ENCODE data around the gene CELA1. TPM values are rescaled to one million over a fixed set of nuclear protein-coding genes. Genes with fewer than 3 reads are reported as not detected.

The CELA1 gene
- polyA plus RNA-seq, 1 of the 3 experiments (the other 2 are of a cell fraction), result 0.05 TPM

DNA sequence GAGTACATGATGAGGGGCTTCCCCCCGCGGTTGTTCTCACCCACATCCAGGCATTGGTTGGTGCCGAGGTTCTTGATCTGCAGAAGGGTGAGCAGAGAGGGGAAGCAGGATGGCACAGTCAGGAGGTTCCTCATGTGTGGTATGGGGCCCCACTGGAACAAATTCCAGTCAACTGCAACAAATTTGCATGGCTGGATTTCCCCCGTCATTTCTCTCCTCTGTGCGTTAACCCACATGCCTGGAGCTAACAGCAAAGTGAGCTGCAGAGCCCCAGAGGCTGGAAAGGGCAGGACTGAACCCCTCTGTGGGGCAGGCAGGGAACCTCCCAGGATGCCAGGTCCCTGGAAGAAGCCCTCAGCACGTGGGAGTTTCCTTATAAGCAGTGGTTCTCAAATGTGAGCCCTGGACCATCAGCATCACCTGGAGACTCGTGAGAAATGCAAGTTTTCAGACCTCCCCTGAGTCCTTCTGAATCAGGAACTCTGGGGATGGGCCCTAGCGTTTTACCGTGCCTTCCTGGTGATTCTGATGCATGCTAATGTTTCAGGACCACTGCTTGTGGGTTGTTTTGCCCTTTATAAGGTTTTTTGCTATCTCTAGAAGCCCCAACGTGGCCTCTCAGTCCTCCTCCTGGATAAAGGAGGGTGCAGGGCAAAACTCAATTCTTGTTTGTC is 11.0 kb upstream of the CELA1 start:
- Histone ChIP-seq H3K27ac (ENCODE audit: low read depth in 2 of 2, low read length in 1 of 2) (no peak overlapping the region), H4K20me1 (ENCODE audit: insufficient read depth) (no peaks in the 10 kb centered on the region), H3K36me3 (replicated peaks in 1 of 2; ENCODE audit: control insufficient read depth in 1 of 2, insufficient read depth in 2 of 2, low read length in 1 of 2) (no peaks in the 10 kb centered on the region), H2AFZ (ENCODE audit: low read depth) (no peak overlapping the region), H3K9me3 (no peaks in the 10 kb centered on the region), H3K4me2 (no peak overlapping the region), H3K9ac (no peak overlapping the region), H3K27me3 (ENCODE audit: insufficient read depth) (no peaks in the 10 kb centered on the region), H3K9me2 (no peaks in the 10 kb centered on the region), H3K4me3 (ENCODE audit: low read depth in 2 of 2, low read length in 1 of 2) (no peak overlapping the region), H3K4me1 (ENCODE audit: control insufficient read depth in 1 of 2, insufficient read depth in 2 of 2, low read depth in 1 of 2, low read length in 1 of 2) (peaks cover 0 to 9% of the 10 kb centered on the region in 2 experiments; a peak in 1 of 4 replicates), H3K79me2 (ENCODE audit: insufficient read depth) (no peaks in the 10 kb centered on the region), H3F3A (replicated peaks; ENCODE audit: insufficient read depth) (no peaks in the 10 kb centered on the region)
- TF ChIP-seq YY1 (IDR thresholded peaks at IDR 0.05; ENCODE audit: low read depth) (no peak), NFIC (IDR thresholded peaks at IDR 0.05; ENCODE audit: borderline replicate concordance) (no peak)
- POLR2A ChIA-PET, result no interaction called here
- 88% methylated on average over 7 of the region's 10 CpGs for WGBS (ENCODE audit: low lambda C conversion rate)
- CTCF ChIA-PET, result interaction anchor here (1.2 kb wide), 1 partner anchor 16 kb away, joined by 4 read pairs; no protein-coding TSS in a partner anchor
- no peak for DNase-seq

DNA sequence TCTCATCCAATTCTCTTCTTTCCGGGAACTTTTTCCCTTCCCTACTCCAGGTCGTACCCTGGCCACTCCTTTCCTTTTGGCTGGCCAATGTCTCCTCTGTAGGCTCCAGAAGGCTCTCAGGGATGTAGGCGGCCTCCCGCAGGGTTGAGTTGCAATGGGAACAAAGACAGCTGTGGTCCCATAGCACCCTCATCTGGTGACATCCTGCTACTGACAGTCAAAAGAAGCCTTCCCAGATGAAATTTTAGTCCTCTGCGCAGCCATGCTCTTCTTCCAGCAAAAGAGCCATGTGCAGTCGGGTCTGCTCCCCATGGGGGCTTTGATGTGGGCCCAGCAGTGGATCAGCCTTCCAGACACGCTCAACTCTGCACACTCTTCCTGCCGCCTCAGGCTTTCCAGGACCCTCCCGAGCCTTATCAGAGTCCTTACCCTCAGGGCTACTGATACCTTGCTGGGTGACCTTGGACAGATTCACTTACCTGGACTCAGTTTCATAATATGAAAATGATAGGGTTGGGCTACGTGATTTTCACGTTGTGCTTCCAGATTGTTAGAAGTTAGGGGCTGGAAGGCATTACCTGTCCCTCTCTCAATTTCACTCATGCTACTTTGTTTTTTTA is 5.5 kb upstream of the CELA1 start:
- Histone ChIP-seq H3K4me3 (ENCODE audit: low read depth in 2 of 2, low read length in 1 of 2) (no peak overlapping the region), H3F3A (replicated peaks; ENCODE audit: insufficient read depth) (no peaks in the 10 kb centered on the region), H2AFZ (ENCODE audit: low read depth) (no peak overlapping the region), H3K79me2 (ENCODE audit: insufficient read depth) (no peaks in the 10 kb centered on the region), H3K9ac (no peak overlapping the region), H3K4me2 (no peak overlapping the region), H3K27me3 (ENCODE audit: insufficient read depth) (no peaks in the 10 kb centered on the region), H3K4me1 (ENCODE audit: control insufficient read depth in 1 of 2, insufficient read depth in 2 of 2, low read depth in 1 of 2, low read length in 1 of 2) (no peaks in the 10 kb centered on the region; a peak in 1 of 4 replicates), H3K9me2 (no peaks in the 10 kb centered on the region), H4K20me1 (ENCODE audit: insufficient read depth) (no peaks in the 10 kb centered on the region), H3K9me3 (no peaks in the 10 kb centered on the region), H3K27ac (ENCODE audit: low read depth in 2 of 2, low read length in 1 of 2) (no peak overlapping the region), H3K36me3 (replicated peaks in 1 of 2; ENCODE audit: control insufficient read depth in 1 of 2, insufficient read depth in 2 of 2, low read length in 1 of 2) (no peaks in the 10 kb centered on the region)
- peak; percentile 38 for DNase-seq
- TF ChIP-seq TAF1 (IDR thresholded peaks at IDR 0.05; ENCODE audit: borderline replicate concordance, low read depth, low read length), result no peak
- peak; percentile 58 for TF ChIP-seq CTCF (IDR thresholded peaks at IDR 0.05)
- peak; percentile 62 for TF ChIP-seq RAD21 (IDR thresholded peaks at IDR 0.05; ENCODE audit: low read length)
- WGBS (ENCODE audit: low lambda C conversion rate), result 60% methylated on average over 11 of the region's 11 CpGs
- CTCF ChIA-PET, result interaction anchor here (1.6 to 8.1 kb wide), 3 partner anchors 10 to 83 kb away, joined by 5 to 65 read pairs (median 6); no protein-coding TSS in a partner anchor
- POLR2A ChIA-PET, result no interaction called here

GRCh38 chr12:51349026-51349425 is 2.5 kb upstream of the CELA1 start:
- CTCF ChIA-PET, result interaction anchor here (1.5 to 8.1 kb wide), 2 partner anchors 8 to 40 kb away, joined by 3 to 65 read pairs; no protein-coding TSS in a partner anchor
- Histone ChIP-seq H3K4me2 (no peak overlapping the region), H3K27ac (ENCODE audit: low read depth in 2 of 2, low read length in 1 of 2) (no peak overlapping the region), H2AFZ (ENCODE audit: low read depth) (no peak overlapping the region), H3K4me1 (ENCODE audit: control insufficient read depth in 1 of 2, insufficient read depth in 2 of 2, low read depth in 1 of 2, low read length in 1 of 2) (peaks cover 4 to 6% of the 10 kb centered on the region in 2 experiments; a peak in 1 of 4 replicates), H3K9ac (no peak overlapping the region), H4K20me1 (ENCODE audit: insufficient read depth) (no peaks in the 10 kb centered on the region), H3K9me2 (no peaks in the 10 kb centered on the region), H3K27me3 (ENCODE audit: insufficient read depth) (no peaks in the 10 kb centered on the region), H3K4me3 (ENCODE audit: low read depth in 2 of 2, low read length in 1 of 2) (no peak overlapping the region), H3K9me3 (no peaks in the 10 kb centered on the region), H3K79me2 (ENCODE audit: insufficient read depth) (no peaks in the 10 kb centered on the region), H3K36me3 (replicated peaks in 1 of 2; ENCODE audit: control insufficient read depth in 1 of 2, insufficient read depth in 2 of 2, low read length in 1 of 2) (no peaks in the 10 kb centered on the region), H3F3A (replicated peaks; ENCODE audit: insufficient read depth) (no peaks in the 10 kb centered on the region)
- POLR2A ChIA-PET, result no interaction called here
- TF ChIP-seq PBX3 (IDR thresholded peaks at IDR 0.05), result no peak
- no peak for TF ChIP-seq MEF2A (IDR thresholded peaks at IDR 0.05; ENCODE audit: borderline replicate concordance, low read depth)
- no peak for TF ChIP-seq RCOR1 (IDR thresholded peaks at IDR 0.05; ENCODE audit: low read length)
- TF ChIP-seq SMC3 (IDR thresholded peaks at IDR 0.05; ENCODE audit: low read depth, low read length), result no peak
- no peak for TF ChIP-seq CHD2 (IDR thresholded peaks at IDR 0.05; ENCODE audit: low read length, partially characterized antibody)
- TF ChIP-seq FOXJ3 (CRISPR knock-in tag; IDR thresholded peaks at IDR 0.05), result no peak
- TF ChIP-seq USF1 (IDR thresholded peaks at IDR 0.05; ENCODE audit: borderline replicate concordance, low read depth), result no peak
- TF ChIP-seq, protein P1, sequence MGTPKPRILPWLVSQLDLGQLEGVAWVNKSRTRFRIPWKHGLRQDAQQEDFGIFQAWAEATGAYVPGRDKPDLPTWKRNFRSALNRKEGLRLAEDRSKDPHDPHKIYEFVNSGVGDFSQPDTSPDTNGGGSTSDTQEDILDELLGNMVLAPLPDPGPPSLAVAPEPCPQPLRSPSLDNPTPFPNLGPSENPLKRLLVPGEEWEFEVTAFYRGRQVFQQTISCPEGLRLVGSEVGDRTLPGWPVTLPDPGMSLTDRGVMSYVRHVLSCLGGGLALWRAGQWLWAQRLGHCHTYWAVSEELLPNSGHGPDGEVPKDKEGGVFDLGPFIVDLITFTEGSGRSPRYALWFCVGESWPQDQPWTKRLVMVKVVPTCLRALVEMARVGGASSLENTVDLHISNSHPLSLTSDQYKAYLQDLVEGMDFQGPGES (IDR thresholded peaks at IDR 0.05; ENCODE audit: low read depth, low read length), result no peak
- TF ChIP-seq CTCF (IDR thresholded peaks at IDR 0.05), result no peak
- WGBS (ENCODE audit: low lambda C conversion rate), result 87% methylated on average over 5 of the region's 5 CpGs
- no peak for DNase-seq

All from SK-N-SH (cell line).